ENCODE data around the gene ANGPTL8. TPM values are rescaled to one million over a fixed set of nuclear protein-coding genes. Genes with fewer than 3 reads are reported as not detected.

The ANGPTL8 gene
- total RNA-seq, 3 donors from 2014 or later = not detected

- DNase-seq (peak; percentile 93 to 97 (median 95)), ATAC-seq (peak; percentile 90)
- H3K4me3 ChIP-seq = no peak overlapping the region
- no peaks in the 10 kb centered on the region for H3K9me3 ChIP-seq
- H3K36me3 ChIP-seq (ENCODE audit: low read depth) = no peaks in the 10 kb centered on the region
- H3K4me1 ChIP-seq (ENCODE audit: low read depth) = peaks cover 26% of the 10 kb centered on the region
- no peak for TF ChIP-seq CTCF (IDR thresholded peaks at IDR 0.05)
- intact Hi-C loops (cut with DNase I, micrococcal nuclease) = no loop called here
These were observed 26.4 kb downstream of the ANGPTL8 start for GRCh38 chr19:11265785-11266236.

GRCh38 chr19:11267316-11268085 is 28.1 kb downstream of the ANGPTL8 start:
- H3K9me3 ChIP-seq = no peaks in the 10 kb centered on the region
- no peak overlapping the region for H3K4me3 ChIP-seq
- ATAC-seq (no peak), DNase-seq (no peak)
- intact Hi-C loops (cut with DNase I, micrococcal nuclease) = no loop called here
- H3K4me1 ChIP-seq (ENCODE audit: low read depth) = peaks cover 26% of the 10 kb centered on the region
- H3K36me3 ChIP-seq (ENCODE audit: low read depth) = no peaks in the 10 kb centered on the region
- no peak for TF ChIP-seq CTCF (IDR thresholded peaks at IDR 0.05)

GRCh38 chr19:11268783-11269267 is 29.4 kb downstream of the ANGPTL8 start:
- Histone ChIP-seq H3K9me3 (no peaks in the 10 kb centered on the region), H3K4me3 (no peak overlapping the region), H3K4me1 (ENCODE audit: low read depth) (peaks cover 18% of the 10 kb centered on the region), H3K36me3 (ENCODE audit: low read depth) (no peaks in the 10 kb centered on the region)
- no peak for TF ChIP-seq CTCF (IDR thresholded peaks at IDR 0.05)
- DNase-seq (peak in 1 of 3 donors; percentile 42), ATAC-seq (no peak)
- intact Hi-C loops (cut with DNase I, micrococcal nuclease) = no loop called here

- intact Hi-C loops (cut with DNase I, micrococcal nuclease) = no loop called here
- Histone ChIP-seq H3K36me3 (ENCODE audit: low read depth) (no peaks in the 10 kb centered on the region), H3K9me3 (no peaks in the 10 kb centered on the region), H3K4me1 (ENCODE audit: low read depth) (peaks cover 16% of the 10 kb centered on the region), H3K4me3 (no peak overlapping the region)
- DNase-seq (no peak), ATAC-seq (no peak)
- TF ChIP-seq CTCF (IDR thresholded peaks at IDR 0.05) = no peak
These were observed 30.0 kb downstream of the ANGPTL8 start for GRCh38 chr19:11269408-11269807.

- H3K36me3 ChIP-seq (ENCODE audit: low read depth) = no peaks in the 10 kb centered on the region
- intact Hi-C loops (cut with DNase I, micrococcal nuclease) = no loop called here
- ATAC-seq (peak; percentile 52), DNase-seq (no peak)
- no peak for TF ChIP-seq CTCF (IDR thresholded peaks at IDR 0.05)
- no peaks in the 10 kb centered on the region for H3K9me3 ChIP-seq
- no peaks in the 10 kb centered on the region for H3K4me1 ChIP-seq (ENCODE audit: low read depth)
- no peak overlapping the region for H3K4me3 ChIP-seq
These were observed 33.9 kb downstream of the ANGPTL8 start for GRCh38 chr19:11273296-11273695.

Data from mucosa of descending colon (tissue), 3 donors.